ENCODE results near the gene FHIP2A. TPM values are rescaled to one million over a fixed set of nuclear protein-coding genes. Genes with fewer than 3 reads are reported as not detected.

FHIP2A gene
- 6.9 to 9.3 TPM (median 8.5 TPM) in 5 replicates for total RNA-seq (2022; extraction: Qiagen RNA extraction; ENCODE audit: low read depth)

GRCh38 chr10:114821293-114821914, at the start of gene FHIP2A:
FHIP2A (plus strand) TSS chr10:114821780; CDS start chr10:114822079, 299 bp downstream.

Other genes with a start within 250 kb of the FHIP2A start
- gene ABLIM1, start 163.5 kb upstream of the FHIP2A start, total RNA-seq (2022; extraction: Qiagen RNA extraction; ENCODE audit: low read depth) = 28.7 to 43.6 TPM (median 35.1 TPM) in 5 replicates
- 13.5 to 16.3 TPM (median 14.4 TPM) in 5 replicates for gene TRUB1, start 116.4 kb downstream of the FHIP2A start, total RNA-seq (2022; extraction: Qiagen RNA extraction; ENCODE audit: low read depth)